Chondrocyte (in vitro differentiated cells): ENCODE results near the gene VMAC. TPM values are rescaled to one million over a fixed set of nuclear protein-coding genes. Genes with fewer than 3 reads are reported as not detected.

Source experiments
- DNase-seq: peaks from one replicate; pipeline ENCODE4 v3.0.0; 2021; ENCODE audit warnings: mixed read lengths, low spot score
- H3K27ac Mint-ChIP-seq: one replicate; pipeline ENCODE4 v1.8.0; 2021; ENCODE audit warnings: mild to moderate bottlenecking, moderate library complexity, mixed read lengths; ENCODE audit not compliant: unreplicated experiment
- H3K27me3 Mint-ChIP-seq: 2 replicates; pipeline ENCODE4 v1.8.0; 2021; ENCODE audit warnings: low read depth, mixed read lengths
- H3K36me3 Mint-ChIP-seq: 2 replicates; pipeline ENCODE4 v1.8.0; 2021; ENCODE audit warnings: low read depth, mixed read lengths
- H3K4me1 Mint-ChIP-seq: 2 replicates; pipeline ENCODE4 v1.8.0; 2021; ENCODE audit warnings: low read depth, mild to moderate bottlenecking, mixed read lengths
- H3K4me3 Mint-ChIP-seq: one replicate; pipeline ENCODE4 v1.8.0; 2021; ENCODE audit warnings: mild to moderate bottlenecking, moderate library complexity, mixed read lengths; ENCODE audit not compliant: unreplicated experiment
- H3K9me3 Mint-ChIP-seq: 2 replicates; pipeline ENCODE4 v1.8.0; 2021; ENCODE audit warnings: low read depth, mixed read lengths
- CTCF ChIP-seq: fragments of 200-600 bp; sonication (generic); IDR thresholded peaks from 2 replicates; pipeline ENCODE4 v1.5.0; 2021; ENCODE audit warnings: antibody characterized with exemption, mild to moderate bottlenecking, moderate library complexity
- total RNA-seq: library from RNA; stranded (reverse); gene quantifications from 3 replicates; pipeline ENCODE4 v1.2.1, GENCODE V29; 2021

Gene VMAC
- total RNA-seq, 1 donor from 2014 or later: 6.1 TPM

GRCh38 chr19:5894704-5895349 is 9.8 kb upstream of the VMAC start:
- DNase-seq: no peak
- H3K27ac Mint-ChIP-seq: no peak overlapping the region
- H3K4me3 Mint-ChIP-seq: no peak overlapping the region
- no peaks in the 10 kb centered on the region for H3K27me3 Mint-ChIP-seq
- TF ChIP-seq CTCF: no peak
- H3K9me3 Mint-ChIP-seq: no peaks in the 10 kb centered on the region
- H3K4me1 Mint-ChIP-seq: no peaks in the 10 kb centered on the region
- peaks cover 3% of the 10 kb centered on the region for H3K36me3 Mint-ChIP-seq

GRCh38 chr19:5895409-5895808 is 9.3 kb upstream of the VMAC start:
- Mint-ChIP-seq H3K4me3 (no peak overlapping the region), H3K4me1 (no peaks in the 10 kb centered on the region), H3K27me3 (no peaks in the 10 kb centered on the region), H3K9me3 (no peaks in the 10 kb centered on the region), H3K27ac (no peak overlapping the region), H3K36me3 (peaks cover 3% of the 10 kb centered on the region)
- DNase-seq: no peak
- TF ChIP-seq CTCF: no peak

- TF ChIP-seq CTCF: no peak
- Mint-ChIP-seq H3K36me3 (peaks cover 3% of the 10 kb centered on the region), H3K27me3 (no peaks in the 10 kb centered on the region), H3K27ac (no peak overlapping the region), H3K9me3 (no peaks in the 10 kb centered on the region), H3K4me3 (no peak overlapping the region), H3K4me1 (peaks cover 1% of the 10 kb centered on the region)
- no peak for DNase-seq
These were observed 8.8 kb upstream of the VMAC start for GRCh38 chr19:5895890-5896289.

- no peak overlapping the region for H3K27ac Mint-ChIP-seq
- H3K36me3 Mint-ChIP-seq: peaks cover 3% of the 10 kb centered on the region
- peaks cover 8% of the 10 kb centered on the region for H3K4me1 Mint-ChIP-seq
- H3K9me3 Mint-ChIP-seq: no peaks in the 10 kb centered on the region
- no peaks in the 10 kb centered on the region for H3K27me3 Mint-ChIP-seq
- H3K4me3 Mint-ChIP-seq: no peak overlapping the region
- TF ChIP-seq CTCF: no peak
- DNase-seq: peak; percentile 92
These were observed 8.2 kb upstream of the VMAC start for GRCh38 chr19:5896365-5897076.

GRCh38 chr19:5897189-5897969 is 7.3 kb upstream of the VMAC start:
- Mint-ChIP-seq H3K4me1 (peaks cover 10% of the 10 kb centered on the region), H3K36me3 (peaks cover 3% of the 10 kb centered on the region), H3K4me3 (no peak overlapping the region), H3K27ac (no peak overlapping the region), H3K9me3 (no peaks in the 10 kb centered on the region), H3K27me3 (no peaks in the 10 kb centered on the region)
- no peak for DNase-seq
- peak; percentile 17 for TF ChIP-seq CTCF
